Peyer's patch (tissue), 4 donors: ENCODE data around the gene CFAP73.

Experiments used
- POLR2A ChIP-seq, 2 donors: fragments of 450-650 bp; IDR thresholded peaks; one replicate each; pipeline ENCODE4 v1.5.1; 2017; ENCODE audit warnings: antibody characterized with exemption in 2 of 2, mild to moderate bottlenecking in 2 of 2, moderate library complexity in 2 of 2
- TF ChIP-seq, protein P1 (sequence below), 6 experiments: fragments of 450-650 bp in 4 of 6; fragments of 200-600 bp in 2 of 6; sonication (generic) in 1 of 6; IDR thresholded peaks; one replicate each; pipeline ENCODE4 v1.5.1; 2017 to 2019; ENCODE audit warnings: antibody characterized with exemption in 6 of 6, mild to moderate bottlenecking in 3 of 6, moderate library complexity in 1 of 6

- TF ChIP-seq, protein P1, sequence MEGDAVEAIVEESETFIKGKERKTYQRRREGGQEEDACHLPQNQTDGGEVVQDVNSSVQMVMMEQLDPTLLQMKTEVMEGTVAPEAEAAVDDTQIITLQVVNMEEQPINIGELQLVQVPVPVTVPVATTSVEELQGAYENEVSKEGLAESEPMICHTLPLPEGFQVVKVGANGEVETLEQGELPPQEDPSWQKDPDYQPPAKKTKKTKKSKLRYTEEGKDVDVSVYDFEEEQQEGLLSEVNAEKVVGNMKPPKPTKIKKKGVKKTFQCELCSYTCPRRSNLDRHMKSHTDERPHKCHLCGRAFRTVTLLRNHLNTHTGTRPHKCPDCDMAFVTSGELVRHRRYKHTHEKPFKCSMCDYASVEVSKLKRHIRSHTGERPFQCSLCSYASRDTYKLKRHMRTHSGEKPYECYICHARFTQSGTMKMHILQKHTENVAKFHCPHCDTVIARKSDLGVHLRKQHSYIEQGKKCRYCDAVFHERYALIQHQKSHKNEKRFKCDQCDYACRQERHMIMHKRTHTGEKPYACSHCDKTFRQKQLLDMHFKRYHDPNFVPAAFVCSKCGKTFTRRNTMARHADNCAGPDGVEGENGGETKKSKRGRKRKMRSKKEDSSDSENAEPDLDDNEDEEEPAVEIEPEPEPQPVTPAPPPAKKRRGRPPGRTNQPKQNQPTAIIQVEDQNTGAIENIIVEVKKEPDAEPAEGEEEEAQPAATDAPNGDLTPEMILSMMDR (IDR thresholded peaks at IDR 0.05): no peak
- TF ChIP-seq POLR2A (IDR thresholded peaks at IDR 0.05): no peak
Observed at GRCh38 chr12:113154351-113154973, 4.9 kb downstream of the CFAP73 start.
